PFSK-1 (cell line): ENCODE results near the gene TRHDE.

ENCODE experiments used
- POLR2AphosphoS5 ChIP-seq: IDR thresholded peaks from 2 replicates; pipeline ENCODE4 v1.6.1; 2012; ENCODE audit warnings: low read depth, mild to moderate bottlenecking, control low read depth, low read length, moderate library complexity
- REST ChIP-seq, 2 experiments: IDR thresholded peaks; 2 replicates each; pipeline versions ENCODE4 v1.6.1 to v1.8.0; 2011 to 2012; ENCODE audit warnings: low read depth in 2 of 2, low read length in 2 of 2, control low read depth in 1 of 2, inconsistent platforms in 1 of 2, mild to moderate bottlenecking in 1 of 2, moderate library complexity in 1 of 2; ENCODE audit not compliant: insufficient read depth in 1 of 2
- TAF1 ChIP-seq: IDR thresholded peaks from 2 replicates; pipeline ENCODE4 v1.6.1; 2012; ENCODE audit warnings: low read length, control low read depth, borderline replicate concordance; ENCODE audit not compliant: insufficient read depth

GRCh38 chr12:72264548-72265175 lies 7.5 kb upstream of the TRHDE start:
- TF ChIP-seq REST (IDR thresholded peaks at IDR 0.05; ENCODE audit: insufficient read depth in 1 of 2, low read depth in 2 of 2, low read length in 2 of 2) = no peak
- no peak for TF ChIP-seq POLR2AphosphoS5
- no peak for TF ChIP-seq TAF1
